Progenitor cell of endocrine pancreas (in vitro differentiated cells): Measurements from ENCODE around the gene PSTK. TPM values are rescaled to one million over a fixed set of nuclear protein-coding genes. Genes with fewer than 3 reads are reported as not detected.

Source experiments
- DNase-seq: peaks from one replicate; pipeline ENCODE4 v3.0.0; 2021; ENCODE audit warnings: low spot score; ENCODE audit not compliant: unreplicated experiment
- H3K27ac Mint-ChIP-seq: 2 replicates; pipeline ENCODE4 v1.8.0; 2021; ENCODE audit warnings: mild to moderate bottlenecking, moderate library complexity, mixed read lengths
- H3K27me3 Mint-ChIP-seq: 2 replicates; pipeline ENCODE4 v1.8.0; 2021; ENCODE audit warnings: mixed read lengths
- H3K36me3 Mint-ChIP-seq: 2 replicates; pipeline ENCODE4 v1.8.0; 2022; ENCODE audit warnings: mixed read lengths; ENCODE audit not compliant: insufficient read depth
- H3K4me1 Mint-ChIP-seq: 2 replicates; pipeline ENCODE4 v1.8.0; 2021; ENCODE audit warnings: low read depth, mixed read lengths
- H3K4me3 Mint-ChIP-seq: 2 replicates; pipeline ENCODE4 v1.8.0; 2021; ENCODE audit warnings: low read depth, mild to moderate bottlenecking, moderate library complexity, mixed read lengths
- H3K9me3 Mint-ChIP-seq: 2 replicates; pipeline ENCODE4 v1.8.0; 2021; ENCODE audit warnings: low read depth, mixed read lengths
- CTCF ChIP-seq: fragments of 200-600 bp; sonication (generic); IDR thresholded peaks from one replicate; pipeline ENCODE4 v1.5.0; 2021; ENCODE audit warnings: antibody characterized with exemption, mild to moderate bottlenecking; ENCODE audit not compliant: unreplicated experiment
- total RNA-seq: library from RNA; stranded (reverse); gene quantifications from 2 replicates; pipeline ENCODE4 v1.2.1, GENCODE V29; 2021

PSTK gene
- total RNA-seq, 1 donor from 2014 or later = 6.3 TPM

- H3K4me1 Mint-ChIP-seq = peaks cover 10% of the 10 kb centered on the region
- H3K27ac Mint-ChIP-seq = no peak overlapping the region
- no peak for TF ChIP-seq CTCF
- no peak for DNase-seq
- no peaks in the 10 kb centered on the region for H3K27me3 Mint-ChIP-seq
- H3K36me3 Mint-ChIP-seq = peaks cover 17% of the 10 kb centered on the region
- H3K4me3 Mint-ChIP-seq = no peak overlapping the region
- no peaks in the 10 kb centered on the region for H3K9me3 Mint-ChIP-seq
Observed at GRCh38 chr10:122949296-122949695, 30.9 kb upstream of the PSTK start.

- peaks cover 2% of the 10 kb centered on the region for H3K36me3 Mint-ChIP-seq
- peaks cover 3% of the 10 kb centered on the region for H3K9me3 Mint-ChIP-seq
- no peak for TF ChIP-seq CTCF
- peak within 1 kb of the TSS; percentile 83 for H3K4me3 Mint-ChIP-seq
- peaks cover 15% of the 10 kb centered on the region for H3K4me1 Mint-ChIP-seq
- no peaks in the 10 kb centered on the region for H3K27me3 Mint-ChIP-seq
- DNase-seq = peak; percentile 96
- H3K27ac Mint-ChIP-seq = peak within 1 kb of the TSS; percentile 93
Observed at GRCh38 chr10:122953902-122954730, 26.1 kb upstream of the PSTK start, which contains the start of gene C10orf88. Gene C10orf88, minus strand, starts transcription at chr10:122954227. Its CDS starts 49 bp downstream, at chr10:122954178.

GRCh38 chr10:122954731-122955050, 25.5 kb upstream of the PSTK start:
- Mint-ChIP-seq H3K36me3 (peaks cover 2% of the 10 kb centered on the region), H3K4me1 (peaks cover 15% of the 10 kb centered on the region), H3K9me3 (peaks cover 3% of the 10 kb centered on the region), H3K27me3 (no peaks in the 10 kb centered on the region), H3K27ac (no peak overlapping the region), H3K4me3 (peak overlapping the region; percentile 31)
- no peak for TF ChIP-seq CTCF
- DNase-seq = no peak

GRCh38 chr10:122955892-122956291, 24.3 kb upstream of the PSTK start:
- H3K9me3 Mint-ChIP-seq = peaks cover 3% of the 10 kb centered on the region
- peak overlapping the region; percentile 15 for H3K4me3 Mint-ChIP-seq
- TF ChIP-seq CTCF = no peak
- DNase-seq = no peak
- no peaks in the 10 kb centered on the region for H3K27me3 Mint-ChIP-seq
- H3K4me1 Mint-ChIP-seq = peaks cover 15% of the 10 kb centered on the region
- no peak overlapping the region for H3K27ac Mint-ChIP-seq
- no peaks in the 10 kb centered on the region for H3K36me3 Mint-ChIP-seq

- Mint-ChIP-seq H3K9me3 (peaks cover 3% of the 10 kb centered on the region), H3K4me1 (peaks cover 13% of the 10 kb centered on the region), H3K27ac (no peak overlapping the region), H3K36me3 (no peaks in the 10 kb centered on the region), H3K4me3 (no peak overlapping the region), H3K27me3 (no peaks in the 10 kb centered on the region)
- no peak for DNase-seq
- no peak for TF ChIP-seq CTCF
Observed at GRCh38 chr10:122957474-122957873, 22.7 kb upstream of the PSTK start.
